Measurements from ENCODE around the gene RUNX1. TPM values are rescaled to one million over a fixed set of nuclear protein-coding genes. Genes with fewer than 3 reads are reported as not detected.

The RUNX1 gene
- total RNA-seq, 1 experiment from 2014 or later: 86.2 TPM

GRCh38 chr21:34885626-34886239 lies 163.4 kb downstream of the RUNX1 start:
- POLR2A ChIA-PET: interaction anchor here (0.6 to 16.3 kb wide), 23 partner anchors 8 to 954 kb away, joined by 3 to 972 read pairs (median 5); no protein-coding TSS in a partner anchor
- Mint-ChIP-seq H3K27ac (ENCODE audit: low read depth, unreplicated experiment) (peak overlapping the region; percentile 91), H3K4me3 (ENCODE audit: unreplicated experiment) (peak overlapping the region; percentile 99), H3K9me3 (ENCODE audit: unreplicated experiment) (no peaks in the 10 kb centered on the region), H3K36me3 (ENCODE audit: insufficient read depth, unreplicated experiment) (peaks cover 13% of the 10 kb centered on the region), H3K27me3 (ENCODE audit: insufficient read depth, unreplicated experiment) (no peaks in the 10 kb centered on the region), H3K4me1 (ENCODE audit: insufficient read depth, unreplicated experiment) (peaks cover 28% of the 10 kb centered on the region)
- no TSS peak for BruUV-seq (replicated peaks)
- CTCF ChIA-PET: interaction anchor here (0.6 to 7.5 kb wide), 17 partner anchors 18 to 1434 kb away, joined by 3 to 78 read pairs (median 4); no protein-coding TSS in a partner anchor
- TF ChIP-seq CTCF (IDR thresholded peaks at IDR 0.05; ENCODE audit: unreplicated experiment): no peak
- intact Hi-C loops (cut with micrococcal nuclease): loop anchor here (10.0 kb wide), 1 partner anchor 369 kb away; no protein-coding TSS in a partner anchor
- DNase-seq (ENCODE audit: unreplicated experiment): peak; percentile 39

- no TSS peak for BruUV-seq (replicated peaks)
- H3K27me3 Mint-ChIP-seq (ENCODE audit: insufficient read depth, unreplicated experiment): no peaks in the 10 kb centered on the region
- POLR2A ChIA-PET: interaction anchor here (0.6 to 16.3 kb wide), 16 partner anchors 7 to 516 kb away, joined by 3 to 972 read pairs (median 39); no protein-coding TSS in a partner anchor
- H3K27ac Mint-ChIP-seq (ENCODE audit: low read depth, unreplicated experiment): peak overlapping the region; percentile 91
- CTCF ChIA-PET: interaction anchor here (0.7 to 7.5 kb wide), 13 partner anchors 35 to 955 kb away, joined by 3 to 78 read pairs (median 5); no protein-coding TSS in a partner anchor
- intact Hi-C loops (cut with micrococcal nuclease): loop anchor here (10.0 kb wide), 1 partner anchor 370 kb away; no protein-coding TSS in a partner anchor
- H3K36me3 Mint-ChIP-seq (ENCODE audit: insufficient read depth, unreplicated experiment): peaks cover 19% of the 10 kb centered on the region
- H3K4me1 Mint-ChIP-seq (ENCODE audit: insufficient read depth, unreplicated experiment): peaks cover 28% of the 10 kb centered on the region
- TF ChIP-seq CTCF (IDR thresholded peaks at IDR 0.05; ENCODE audit: unreplicated experiment): no peak
- peak overlapping the region; percentile 99 for H3K4me3 Mint-ChIP-seq (ENCODE audit: unreplicated experiment)
- DNase-seq (ENCODE audit: unreplicated experiment): peak; percentile 39
- no peaks in the 10 kb centered on the region for H3K9me3 Mint-ChIP-seq (ENCODE audit: unreplicated experiment)
Observed at GRCh38 chr21:34885125-34885524, 164.0 kb downstream of the RUNX1 start.

- Mint-ChIP-seq H3K9me3 (ENCODE audit: unreplicated experiment) (no peaks in the 10 kb centered on the region), H3K4me1 (ENCODE audit: insufficient read depth, unreplicated experiment) (peaks cover 28% of the 10 kb centered on the region), H3K27ac (ENCODE audit: low read depth, unreplicated experiment) (peak overlapping the region; percentile 91), H3K4me3 (ENCODE audit: unreplicated experiment) (peak overlapping the region; percentile 99), H3K36me3 (ENCODE audit: insufficient read depth, unreplicated experiment) (peaks cover 26% of the 10 kb centered on the region), H3K27me3 (ENCODE audit: insufficient read depth, unreplicated experiment) (no peaks in the 10 kb centered on the region)
- CTCF ChIA-PET: interaction anchor here (0.5 to 7.5 kb wide), 9 partner anchors 35 to 551 kb away, joined by 3 to 78 read pairs (median 6); no protein-coding TSS in a partner anchor
- no peak for TF ChIP-seq CTCF (IDR thresholded peaks at IDR 0.05; ENCODE audit: unreplicated experiment)
- DNase-seq (ENCODE audit: unreplicated experiment): peak; percentile 27
- no TSS peak for BruUV-seq (replicated peaks)
- POLR2A ChIA-PET: interaction anchor here (0.9 to 16.3 kb wide), 14 partner anchors 7 to 372 kb away, joined by 3 to 972 read pairs (median 71); no protein-coding TSS in a partner anchor
- intact Hi-C loops (cut with micrococcal nuclease): loop anchor here (1.0 to 10.0 kb wide), 2 partner anchors 20 to 370 kb away; no protein-coding TSS in a partner anchor
Observed at GRCh38 chr21:34884346-34884929, 164.7 kb downstream of the RUNX1 start.
